K562 (cell line): ENCODE data around the gene ADRA2A. TPM values are rescaled to one million over a fixed set of nuclear protein-coding genes. Genes with fewer than 3 reads are reported as not detected.

Experiments used
- ATAC-seq: fragments of 200-7000 bp; cut with Tn5 transposase; 3 replicates; pipeline ENCODE4 v1.9.1; 2020; ENCODE audit warnings: moderate library complexity
- BruUV-seq: library from RNA; stranded (reverse); fragments of 400-500 nt; replicated peaks from 2 replicates; lab custom pipeline; 2021; lab: Mats Ljungman, UMichigan
- CTCF ChIA-PET: fragments of 300-600 bp; formaldehyde crosslinking; extraction: SDS; loops from one replicate; lab custom pipeline; 2021; ENCODE audit warnings: low intra/inter-chr PET ratio; lab: Yijun Ruan, JAX
- POLR2A ChIA-PET: fragments of 300-600, 350-650 bp; sonication (Branson Sonifier 250); formaldehyde crosslinking; extraction: SDS; loops from one replicate; lab custom pipeline; 2021; ENCODE audit warnings: antibody characterized with exemption, inconsistent platforms; lab: Yijun Ruan, JAX
- DNase-seq, 4 experiments: peaks; one replicate each; pipeline versions ENCODE4 v3.0.0 to v3.0.0-alpha.2; 2011 to 2018; ENCODE audit warnings: low spot score in 3 of 4, mixed read lengths in 3 of 4; ENCODE audit errors: extremely low read depth in 1 of 4
- FAIRE-seq: peaks from 2 replicates; lab custom pipeline; 2011; peaks lifted over from hg19 to GRCh38; lab: Jason Lieb, UNC
- H2AFZ ChIP-seq: 2 replicates; pipeline ENCODE4 v1.6.0; 2011; ENCODE audit warnings: low read depth, low read length, control low read depth, inconsistent platforms
- H3K27ac ChIP-seq: fragments of 200-600 bp; 3 replicates; pipeline ENCODE4 v1.8.0; 2011; ENCODE audit warnings: low read depth, mild to moderate bottlenecking, control low read depth, inconsistent platforms, low read length, moderate library complexity, mixed read lengths; ENCODE audit errors: extremely low read depth
- H3K27me3 ChIP-seq, 2 experiments: fragments of 300-600 bp in 1 of 2; 2 replicates in 1 of 2; 3 replicates in 1 of 2; pipeline versions ENCODE4 v1.6.0 to v1.8.0; 2011; ENCODE audit warnings: inconsistent platforms in 2 of 2, low read length in 2 of 2, mild to moderate bottlenecking in 1 of 2, mixed read lengths in 1 of 2, moderate library complexity in 1 of 2; ENCODE audit not compliant: control insufficient read depth in 2 of 2, insufficient read depth in 2 of 2
- H3K36me3 ChIP-seq: fragments of 300-600 bp; 3 replicates; pipeline ENCODE4 v1.8.0; 2011; ENCODE audit warnings: mild to moderate bottlenecking, low read length, inconsistent platforms; ENCODE audit not compliant: control insufficient read depth, insufficient read depth
- H3K4me1 ChIP-seq, 2 experiments: fragments of 200-600 bp in 1 of 2; replicated peaks in 1 of 2; 2 replicates in 1 of 2; 3 replicates in 1 of 2; pipeline versions ENCODE4 v1.5.1 to v1.8.0; 2011; ENCODE audit warnings: inconsistent platforms in 2 of 2, low read length in 2 of 2, mild to moderate bottlenecking in 1 of 2, mixed read lengths in 1 of 2, moderate library complexity in 1 of 2; ENCODE audit not compliant: control insufficient read depth in 2 of 2, insufficient read depth in 2 of 2
- H3K4me2 ChIP-seq: 2 replicates; pipeline ENCODE4 v1.6.1; 2011; ENCODE audit warnings: low read length, control low read depth, inconsistent platforms, mixed read lengths; ENCODE audit not compliant: insufficient read depth
- H3K4me3 ChIP-seq: fragments of 200-600 bp; sonication (generic), shearing (Covaris generic); 2 replicates; pipeline ENCODE4 v1.5.1; 2016; ENCODE audit warnings: control low read depth, inconsistent platforms
- H3K79me2 ChIP-seq: fragments of 200-600 bp; 3 replicates; pipeline ENCODE4 v1.8.0; 2011; ENCODE audit warnings: low read length, inconsistent platforms; ENCODE audit not compliant: control insufficient read depth, insufficient read depth
- H3K9ac ChIP-seq, 2 experiments: 2 replicates each; pipeline versions ENCODE4 v1.6.0 to v1.6.1; 2011; ENCODE audit warnings: low read depth in 2 of 2, low read length in 2 of 2, control low read depth in 1 of 2, inconsistent platforms in 1 of 2, mild to moderate bottlenecking in 1 of 2, mixed read lengths in 1 of 2; ENCODE audit not compliant: insufficient read depth in 1 of 2
- H3K9me1 ChIP-seq: one replicate; pipeline ENCODE4 v1.6.0; 2011; ENCODE audit warnings: inconsistent platforms, mild to moderate bottlenecking, low read length, moderate library complexity; ENCODE audit not compliant: control insufficient read depth, insufficient read depth
- H3K9me3 ChIP-seq: replicated peaks from 2 replicates; pipeline ENCODE4 v1.5.1; 2011; ENCODE audit warnings: low read depth, low read length, inconsistent platforms; ENCODE audit not compliant: control insufficient read depth, insufficient read depth
- H4K20me1 ChIP-seq: replicated peaks from 2 replicates; pipeline ENCODE4 v1.6.1; 2011; ENCODE audit warnings: low read length, inconsistent platforms, mixed read lengths; ENCODE audit not compliant: control insufficient read depth, insufficient read depth
- BRF1 ChIP-seq: IDR thresholded peaks from 3 replicates; pipeline ENCODE4 v1.6.1; 2011; ENCODE audit warnings: borderline replicate concordance, mild to moderate bottlenecking; ENCODE audit not compliant: insufficient read length; ENCODE audit errors: extremely low read depth
- FOXJ2 ChIP-seq: fragments of 200-800 bp; sonication (Bioruptor generic); IDR thresholded peaks from 2 replicates; pipeline ENCODE4 v1.6.1; 2016; ENCODE audit warnings: missing genetic modification characterization, missing compliant biosample characterization
- GTF2A2 ChIP-seq: IDR thresholded peaks from 2 replicates; pipeline ENCODE4 v1.6.1; 2016; ENCODE audit warnings: mild to moderate bottlenecking, missing genetic modification characterization, missing compliant biosample characterization
- KLF16 ChIP-seq: IDR thresholded peaks from 2 replicates; pipeline ENCODE4 v1.6.1; 2016; ENCODE audit warnings: antibody characterized with exemption
- SIN3A ChIP-seq, 2 experiments: fragments of 150-350 bp in 1 of 2; IDR thresholded peaks; 2 replicates each; pipeline ENCODE4 v1.6.1; 2011 to 2016; ENCODE audit warnings: borderline replicate concordance in 2 of 2, low read depth in 2 of 2, low read length in 2 of 2, mild to moderate bottlenecking in 2 of 2, moderate library complexity in 2 of 2; ENCODE audit not compliant: control insufficient read depth in 1 of 2
- SIX5 ChIP-seq, 2 experiments: IDR thresholded peaks; 2 replicates each; pipeline ENCODE4 v1.6.1; 2011; ENCODE audit warnings: low read length in 2 of 2, borderline replicate concordance in 1 of 2, low read depth in 1 of 2, mild to moderate bottlenecking in 1 of 2, moderate library complexity in 1 of 2; ENCODE audit not compliant: insufficient read depth in 1 of 2
- SOX6 ChIP-seq: fragments of 450-650 bp; IDR thresholded peaks from 2 replicates; pipeline ENCODE4 v1.6.1; 2014; ENCODE audit warnings: mild to moderate bottlenecking
- SRSF1 ChIP-seq: fragments of 200-400 bp; formaldehyde crosslinking; IDR thresholded peaks from 2 replicates; pipeline ENCODE4 v1.6.1; 2017; ENCODE audit warnings: mild to moderate bottlenecking, low read depth, low read length, moderate library complexity
- STAG1 ChIP-seq: sonication (generic); formaldehyde crosslinking; IDR thresholded peaks from 2 replicates; pipeline ENCODE4 v1.5.0; 2020; ENCODE audit warnings: missing genetic modification reagents, borderline replicate concordance
- TAF7 ChIP-seq: fragments of 450-650 bp; IDR thresholded peaks from 2 replicates; pipeline ENCODE4 v1.6.1; 2016; ENCODE audit warnings: missing genetic modification characterization, missing compliant biosample characterization
- THRAP3 ChIP-seq: fragments of 450-650 bp; IDR thresholded peaks from 2 replicates; pipeline ENCODE4 v1.6.1; 2016; ENCODE audit warnings: mild to moderate bottlenecking, inconsistent platforms, borderline replicate concordance
- USF1 ChIP-seq: sonication (generic); formaldehyde crosslinking; IDR thresholded peaks from 2 replicates; pipeline ENCODE4 v1.9.0; 2022; ENCODE audit warnings: mild to moderate bottlenecking, missing genetic modification reagents
- ZBTB5 ChIP-seq: fragments of 450-650 bp; IDR thresholded peaks from 2 replicates; pipeline ENCODE4 v1.6.1; 2017; ENCODE audit warnings: antibody characterized with exemption
- ZNF140 ChIP-seq: fragments of 250-450 bp; sonication (Bioruptor Pico); IDR thresholded peaks from 2 replicates; pipeline ENCODE4 v1.8.0; 2021; ENCODE audit warnings: moderate library complexity, mild to moderate bottlenecking, inconsistent platforms
- ZNF174 ChIP-seq: fragments of 250-450 bp; sonication (Bioruptor Pico); IDR thresholded peaks from 2 replicates; pipeline ENCODE4 v1.4.0; 2020; ENCODE audit warnings: mild to moderate bottlenecking
- ZNF197 ChIP-seq: fragments of 200-800 bp; sonication (Bioruptor generic); IDR thresholded peaks from 2 replicates; pipeline ENCODE4 v1.6.1; 2016; ENCODE audit warnings: low read depth, missing genetic modification characterization, missing compliant biosample characterization
- WGBS: fragments of 100-300 bp; shearing (Covaris generic); methylation state at CpG from one replicate; pipeline ENCODE4 v1.1.6; 2016; ENCODE audit warnings: low coverage, mixed read lengths; ENCODE audit not compliant: insufficient coverage; ENCODE audit errors: missing lambda C conversion rate; 5-methylcytosine and 5-hydroxymethylcytosine counted together
- in situ Hi-C: fragments of 300-500 bp; cut with MboI; formaldehyde crosslinking; loops from 4 replicates; pipeline ENCODE4 v1.15.0; 2018; ENCODE audit warnings: inconsistent platforms, mixed read lengths
- intact Hi-C: fragments of 100-400 bp; cut with micrococcal nuclease; formaldehyde crosslinking; loops from 2 replicates; pipeline ENCODE4 v1.14.2; 2022
- polyA plus RNA-seq, 8 experiments: library from polyadenylated mRNA; depleted of rRNA in 4 of 8; stranded (reverse) in 5 of 8; unstranded in 3 of 8; fragments of >200 nt; fragmentation: Nextera tagmentation in 2 of 8; fragmentation: Illumina TruSeq in 1 of 8; extraction: Ambion mirVana in 2 of 8; extraction: Trizol in 1 of 8; gene quantifications; 2 replicates each; pipeline versions ENCODE4 v1.2.1 to v1.2.3, GENCODE V29; 2011 to 2014; ENCODE audit warnings: inconsistent platforms in 1 of 8, missing spikeins in 1 of 8
- total RNA-seq, 7 experiments: library from RNA; depleted of rRNA in 6 of 7; stranded (reverse); fragments of >200 nt in 6 of 7; fragmentation: Illumina TruSeq in 2 of 7; extraction: Trizol in 2 of 7; gene quantifications; 2 replicates each; pipeline versions ENCODE4 v1.2.1 to v1.2.3, GENCODE V29; 2011 to 2021; ENCODE audit warnings: low replicate concordance in 1 of 7
- TF ChIP-seq, protein P1 (sequence below): fragments of 250-450 bp; sonication (Bioruptor Pico); IDR thresholded peaks from 2 replicates; pipeline ENCODE4 v1.5.0; 2021; ENCODE audit warnings: mild to moderate bottlenecking, moderate library complexity

The ADRA2A gene
- total and polyA plus RNA-seq, 9 of the 15 experiments (the other 6 are each of a cell fraction or from before 2014, with no cell fraction given): not detected

GRCh38 chr10:111057006-111057405 is 19.8 kb upstream of the ADRA2A start:
- WGBS: 0% methylated on average over 1 of the region's 1 CpG
- H2AFZ ChIP-seq: no peak overlapping the region
- intact Hi-C loops (no loop called here), in situ Hi-C loops (no loop called here)
- POLR2A ChIA-PET: no interaction called here
- no TSS peak for BruUV-seq
- ATAC-seq (no peak), FAIRE-seq (no peak), DNase-seq (no peak)
- no peaks in the 10 kb centered on the region for H3K27me3 ChIP-seq
- no peaks in the 10 kb centered on the region for H3K4me1 ChIP-seq
- H3K9me1 ChIP-seq: no peaks in the 10 kb centered on the region
- no peak overlapping the region for H3K4me3 ChIP-seq
- H3K36me3 ChIP-seq: no peaks in the 10 kb centered on the region
- TF ChIP-seq FOXJ2 (tag) (no peak), GTF2A2 (tag) (no peak), USF1 (no peak), BRF1 (no peak), SIN3A (IDR thresholded peaks at IDR 0.05; ENCODE audit: borderline replicate concordance in 2 of 2, control insufficient read depth in 1 of 2, low read depth in 2 of 2, low read length in 2 of 2) (no peak), ZNF140 (no peak), SIX5 (IDR thresholded peaks at IDR 0.05; ENCODE audit: borderline replicate concordance in 1 of 2, insufficient read depth in 1 of 2, low read depth in 1 of 2, low read length in 2 of 2) (no peak), ZBTB5 (no peak), KLF16 (no peak), ZNF174 (CRISPR knock-in tag) (no peak), TAF7 (no peak), SRSF1 (no peak), STAG1 (no peak), ZNF197 (CRISPR knock-in tag) (no peak), THRAP3 (no peak), SOX6 (no peak)
- TF ChIP-seq, protein P1, sequence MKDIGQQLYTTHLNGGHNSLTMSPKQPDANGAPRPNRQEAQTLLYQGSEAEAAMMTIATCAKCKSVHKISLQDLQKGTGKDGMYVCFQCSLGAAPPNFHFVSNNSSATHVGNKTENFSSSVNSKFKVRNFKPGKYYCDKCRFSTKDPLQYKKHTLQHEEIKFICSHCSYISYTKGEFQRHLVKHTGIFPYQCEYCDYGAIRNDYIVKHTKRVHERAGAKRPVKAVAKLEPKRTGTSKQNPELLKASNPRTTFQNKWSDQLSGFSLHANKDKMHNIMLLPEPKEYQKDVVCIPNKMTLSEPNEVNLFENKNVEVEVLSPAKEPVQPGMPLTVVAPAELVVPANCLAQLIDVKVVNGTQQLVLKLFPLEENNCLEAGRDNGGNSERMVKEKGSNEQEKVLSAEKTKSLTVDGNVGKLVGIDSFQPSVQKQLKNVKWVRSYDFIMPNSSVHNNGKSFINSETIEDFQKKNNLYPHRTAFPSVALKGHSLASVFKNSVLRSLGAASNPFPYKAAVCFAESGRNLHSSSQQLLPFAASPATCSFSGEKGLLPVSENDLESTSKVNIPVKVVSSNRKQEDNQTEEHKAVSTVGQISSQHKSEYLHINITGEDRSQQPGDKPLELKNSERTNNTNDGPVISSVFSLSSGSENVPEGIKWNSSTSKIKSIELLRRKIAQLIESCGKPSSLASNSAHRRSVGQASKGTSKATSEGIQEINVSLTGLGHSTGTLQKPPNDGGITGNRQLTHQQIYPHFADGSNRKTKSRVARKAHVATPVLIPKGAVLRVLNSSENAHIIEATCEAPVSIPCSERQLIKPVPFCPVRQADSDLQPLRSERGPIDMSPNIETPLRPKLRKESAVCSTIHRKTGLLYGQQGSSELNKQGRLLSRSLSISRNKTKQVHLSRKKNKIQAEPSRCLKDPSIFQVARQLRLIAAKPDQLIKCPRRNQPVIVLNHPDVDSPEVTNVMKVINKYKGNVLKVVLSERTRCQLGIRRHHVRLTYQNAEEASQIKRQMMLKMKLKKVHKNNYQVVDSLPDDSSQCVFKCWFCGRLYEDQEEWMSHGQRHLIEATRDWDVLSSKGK (CRISPR knock-in tag): no peak
- no peak overlapping the region for H3K4me2 ChIP-seq
- H4K20me1 ChIP-seq: no peaks in the 10 kb centered on the region
- no peaks in the 10 kb centered on the region for H3K9me3 ChIP-seq
- H3K79me2 ChIP-seq: no peaks in the 10 kb centered on the region
- CTCF ChIA-PET: no interaction called here
- H3K9ac ChIP-seq: no peak overlapping the region
- no peak overlapping the region for H3K27ac ChIP-seq
